KMS-11 (cell line): ENCODE data around the gene TIMP3.

Source experiments
- H2AFZ ChIP-seq: fragments of 200-600 bp; sonication (generic); 2 replicates; pipeline ENCODE4 v1.6.1; 2016; ENCODE audit warnings: antibody characterized with exemption, mixed run types, low read depth
- H3K27ac ChIP-seq: fragments of 200-600 bp; sonication (generic); 2 replicates; pipeline ENCODE4 v1.6.1; 2016; ENCODE audit warnings: mild to moderate bottlenecking, mixed run types
- H3K27me3 ChIP-seq: fragments of 200-600 bp; sonication (generic); 2 replicates; pipeline ENCODE4 v1.6.1; 2017; ENCODE audit warnings: mild to moderate bottlenecking, low read depth, mixed run types, moderate library complexity; ENCODE audit not compliant: insufficient read depth
- H3K36me3 ChIP-seq: fragments of 200-600 bp; sonication (generic); 2 replicates; pipeline ENCODE4 v1.6.1; 2017; ENCODE audit warnings: mild to moderate bottlenecking, mixed run types; ENCODE audit not compliant: insufficient read depth
- H3K4me1 ChIP-seq: fragments of 200-600 bp; sonication (generic); 2 replicates; pipeline ENCODE4 v1.6.1; 2016; ENCODE audit warnings: mild to moderate bottlenecking, low read depth, mixed run types; ENCODE audit not compliant: poor library complexity, severe bottlenecking
- H3K4me2 ChIP-seq: fragments of 200-600 bp; sonication (generic); 2 replicates; pipeline ENCODE4 v1.7.0; 2016; ENCODE audit warnings: mild to moderate bottlenecking, mixed run types
- H3K4me3 ChIP-seq: fragments of 200-600 bp; sonication (generic); IDR thresholded peaks from 2 replicates; pipeline ENCODE4 v1.6.1; 2017; ENCODE audit warnings: low read depth, low read length, mixed read lengths; ENCODE audit not compliant: insufficient read depth
- H3K79me2 ChIP-seq: fragments of 200-600 bp; sonication (generic); 2 replicates; pipeline ENCODE4 v1.6.1; 2016; ENCODE audit warnings: low read depth, mixed run types; ENCODE audit not compliant: insufficient read depth
- H3K9ac ChIP-seq: fragments of 200-600 bp; sonication (generic); 2 replicates; pipeline ENCODE4 v1.6.1; 2016; ENCODE audit warnings: mild to moderate bottlenecking, mixed run types
- H4K20me1 ChIP-seq: fragments of 200-600 bp; sonication (generic); 2 replicates; pipeline ENCODE4 v1.6.1; 2016; ENCODE audit warnings: mild to moderate bottlenecking, mixed run types; ENCODE audit not compliant: insufficient read depth
- CTCF ChIP-seq: fragments of 200-600 bp; sonication (generic); conservative IDR thresholded peaks from 2 replicates; pipeline ENCODE4 v1.6.1; 2017; ENCODE audit warnings: low read depth, mild to moderate bottlenecking, antibody characterized with exemption, low read length, moderate library complexity, mixed read lengths

TIMP3 gene

GRCh38 chr22:32849501-32849900, 48.0 kb downstream of the TIMP3 start:
- no peaks in the 10 kb centered on the region for H4K20me1 ChIP-seq
- H3K4me1 ChIP-seq = no peaks in the 10 kb centered on the region
- no peaks in the 10 kb centered on the region for H3K36me3 ChIP-seq
- no peak overlapping the region for H3K9ac ChIP-seq
- H2AFZ ChIP-seq = no peak overlapping the region
- no peak overlapping the region for H3K27ac ChIP-seq
- no peak for TF ChIP-seq CTCF
- H3K27me3 ChIP-seq = no peaks in the 10 kb centered on the region
- H3K79me2 ChIP-seq = no peaks in the 10 kb centered on the region
- H3K4me2 ChIP-seq = no peak overlapping the region
- H3K4me3 ChIP-seq = no peak overlapping the region

GRCh38 chr22:32850157-32850556, 48.7 kb downstream of the TIMP3 start:
- Histone ChIP-seq H4K20me1 (no peaks in the 10 kb centered on the region), H2AFZ (no peak overlapping the region), H3K4me1 (no peaks in the 10 kb centered on the region), H3K4me2 (no peak overlapping the region), H3K9ac (no peak overlapping the region), H3K79me2 (no peaks in the 10 kb centered on the region), H3K4me3 (no peak overlapping the region), H3K27ac (no peak overlapping the region), H3K36me3 (no peaks in the 10 kb centered on the region), H3K27me3 (no peaks in the 10 kb centered on the region)
- TF ChIP-seq CTCF = no peak

- H3K36me3 ChIP-seq = no peaks in the 10 kb centered on the region
- no peaks in the 10 kb centered on the region for H3K4me1 ChIP-seq
- no peak overlapping the region for H3K4me3 ChIP-seq
- no peak for TF ChIP-seq CTCF
- no peak overlapping the region for H3K4me2 ChIP-seq
- no peak overlapping the region for H3K27ac ChIP-seq
- H4K20me1 ChIP-seq = no peaks in the 10 kb centered on the region
- no peak overlapping the region for H2AFZ ChIP-seq
- no peaks in the 10 kb centered on the region for H3K79me2 ChIP-seq
- no peak overlapping the region for H3K9ac ChIP-seq
- H3K27me3 ChIP-seq = no peaks in the 10 kb centered on the region
Observed at GRCh38 chr22:32850591-32851517, 49.3 kb downstream of the TIMP3 start.

- no peaks in the 10 kb centered on the region for H3K27me3 ChIP-seq
- TF ChIP-seq CTCF = no peak
- H3K4me1 ChIP-seq = no peaks in the 10 kb centered on the region
- no peaks in the 10 kb centered on the region for H3K79me2 ChIP-seq
- H2AFZ ChIP-seq = no peak overlapping the region
- no peak overlapping the region for H3K27ac ChIP-seq
- no peak overlapping the region for H3K4me2 ChIP-seq
- no peak overlapping the region for H3K4me3 ChIP-seq
- H3K36me3 ChIP-seq = no peaks in the 10 kb centered on the region
- no peak overlapping the region for H3K9ac ChIP-seq
- no peaks in the 10 kb centered on the region for H4K20me1 ChIP-seq
Observed at GRCh38 chr22:32852395-32853251, 51.1 kb downstream of the TIMP3 start.
